Measurements from ENCODE around the gene SLC5A1. TPM values are rescaled to one million over a fixed set of nuclear protein-coding genes. Genes with fewer than 3 reads are reported as not detected.

Gene SLC5A1
- total and polyA plus RNA-seq, 2 of the 8 experiments (the other 6 are each of a cell fraction or from before 2014, with no cell fraction given): 0.06 TPM; not detected in 1

DNA sequence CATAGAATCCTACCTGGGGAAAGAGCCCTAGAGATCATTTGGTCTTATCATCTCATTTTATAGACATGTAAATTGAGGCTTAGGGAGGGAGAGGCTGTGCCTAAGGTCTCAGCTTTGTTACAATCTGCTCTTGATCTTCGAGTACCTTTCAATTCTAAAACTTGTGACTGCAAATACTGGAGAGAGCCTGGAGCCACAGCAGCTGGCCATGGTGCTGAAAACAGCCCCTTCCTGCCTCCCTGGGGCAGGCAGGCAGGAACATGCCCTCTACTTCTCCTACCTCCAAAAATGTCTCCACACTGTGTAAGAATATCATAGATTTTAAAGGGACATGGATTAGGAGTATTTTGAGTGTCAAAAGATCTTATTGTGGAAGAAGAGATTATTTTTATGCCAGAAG lies 63.9 kb downstream of the SLC5A1 start:
- Histone ChIP-seq H3K18ac (ENCODE audit: extremely low read depth, low read length) (no peak overlapping the region), H3K4me3 (ENCODE audit: extremely low read depth in 1 of 4, insufficient read depth in 2 of 4, low read depth in 3 of 4, low read length in 4 of 4) (no peak overlapping the region), H2BK15ac (ENCODE audit: low read length) (no peak overlapping the region), H2BK120ac (replicated peaks; ENCODE audit: low read depth, low read length) (no peak overlapping the region), H2BK20ac (ENCODE audit: low read length) (no peak overlapping the region), H3K9me3 (ENCODE audit: insufficient read depth in 2 of 2, low read depth in 1 of 2, low read length in 1 of 2) (no peaks in the 10 kb centered on the region), H3K4me1 (replicated peaks in 1 of 4; ENCODE audit: control insufficient read depth in 3 of 4, insufficient read depth in 4 of 4, low read length in 3 of 4) (no peaks in the 10 kb centered on the region), H3K14ac (ENCODE audit: insufficient read length) (no peak overlapping the region), H3K4ac (replicated peaks; ENCODE audit: insufficient read length, low read depth, low read length) (no peak overlapping the region), H3K4me2 (ENCODE audit: insufficient read depth in 1 of 2, low read depth in 2 of 2, low read length in 2 of 2) (no peak overlapping the region), H3K9ac (replicated peaks in 1 of 4; ENCODE audit: extremely low read depth in 1 of 4, low read depth in 3 of 4, low read length in 3 of 4) (no peak overlapping the region), H4K8ac (ENCODE audit: extremely low read depth, insufficient read depth, low read length) (no peak overlapping the region), H2AFZ (ENCODE audit: low read length) (no peak overlapping the region), H3K27me3 (replicated peaks in 1 of 4; ENCODE audit: control insufficient read depth in 3 of 4, extremely low read depth in 1 of 4, insufficient read depth in 3 of 4, low read length in 3 of 4) (0 out of 7 replicates have a peak, but pooled peaks cover 0 to 3% (median 0%) of the 10 kb centered on the region in 4 experiments), H3K56ac (replicated peaks; ENCODE audit: insufficient read length, low read depth, low read length) (no peak overlapping the region), H2BK12ac (ENCODE audit: low read depth, low read length) (no peak overlapping the region), H4K91ac (replicated peaks; ENCODE audit: insufficient read length, low read length) (no peak overlapping the region), H3K27ac (ENCODE audit: low read depth, low read length) (no peak overlapping the region), H2BK5ac (ENCODE audit: low read depth, low read length) (no peak overlapping the region), H4K5ac (ENCODE audit: insufficient read length, low read depth, low read length) (no peak overlapping the region), H2AK5ac (ENCODE audit: low read depth, low read length) (no peak overlapping the region), H3K23ac (ENCODE audit: insufficient read length) (no peak overlapping the region), H4K20me1 (replicated peaks in 1 of 2; ENCODE audit: control insufficient read depth in 1 of 2, insufficient read depth in 2 of 2, low read length in 2 of 2) (peaks cover 0 to 2% of the 10 kb centered on the region in 2 experiments), H3K23me2 (ENCODE audit: low read depth, low read length) (no peaks in the 10 kb centered on the region), H3K36me3 (ENCODE audit: control insufficient read depth in 2 of 4, insufficient read depth in 4 of 4, low read length in 3 of 4) (no peaks in the 10 kb centered on the region), H3K79me1 (ENCODE audit: low read depth, low read length) (no peaks in the 10 kb centered on the region), H3K79me2 (ENCODE audit: control insufficient read depth in 1 of 2, insufficient read depth in 2 of 2, low read length in 2 of 2) (no peaks in the 10 kb centered on the region)
- TF ChIP-seq TEAD4 (IDR thresholded peaks at IDR 0.05; ENCODE audit: low read depth, low read length) (no peak), GABPA (IDR thresholded peaks at IDR 0.05; ENCODE audit: borderline replicate concordance, insufficient read depth, low read length) (0 out of 2 replicates have a peak, but pooled peaks have one; percentile 26), SP4 (IDR thresholded peaks at IDR 0.05; ENCODE audit: low read length) (no peak), KDM4A (IDR thresholded peaks at IDR 0.05; ENCODE audit: low read depth, low read length, severe bottlenecking) (no peak), SIN3A (conservative IDR thresholded peaks at IDR 0.05 in 1 of 2, IDR thresholded peaks at IDR 0.05 in 1 of 2; ENCODE audit: low read depth in 1 of 2, low read length in 2 of 2) (peak; percentile 25 to 68; a peak in 2 of 4 replicates)
- ChIA-PET CTCF (ENCODE audit: partially characterized antibody) (interaction anchor here (0.6 to 2.6 kb wide), 7 partner anchors 21 to 879 kb away, joined by 3 to 7 read pairs (median 4); no protein-coding TSS in a partner anchor), POLR2A (ENCODE audit: partially characterized antibody) (no interaction called here)
- DNase-seq (ENCODE audit: low read depth in 1 of 2, low spot score in 2 of 2) (peak in 1 of 2 experiments; percentile 71), FAIRE-seq (peak; percentile 76)
- WGBS, 2 experiments (ENCODE audit: extremely low coverage in 1 of 2, insufficient coverage in 1 of 2, insufficient read length in 1 of 2, insufficient replicate concordance in 2 of 2, low coverage in 1 of 2, low lambda C conversion rate in 2 of 2, missing lambda C conversion rate in 1 of 2): 79% methylated on average over 1 of the region's 1 CpG; no CpG with 5 or more reads in 1 of the 2 experiments

Measured in H1 (cell line).